C1 segment of cervical spinal cord (tissue), 14 donors: ENCODE results near the gene DOCK6.
"Not testable (repeated sequence)": the region's sequence is repeated elsewhere in the genome, so short reads cannot be mapped to it uniquely, and the experiment has no call there.

Experiments used
- DNase-seq, 14 donors: peaks; one replicate each; lab custom pipeline; 2025; lab: John Stamatoyannopoulos, UW

DOCK6 gene

DNA sequence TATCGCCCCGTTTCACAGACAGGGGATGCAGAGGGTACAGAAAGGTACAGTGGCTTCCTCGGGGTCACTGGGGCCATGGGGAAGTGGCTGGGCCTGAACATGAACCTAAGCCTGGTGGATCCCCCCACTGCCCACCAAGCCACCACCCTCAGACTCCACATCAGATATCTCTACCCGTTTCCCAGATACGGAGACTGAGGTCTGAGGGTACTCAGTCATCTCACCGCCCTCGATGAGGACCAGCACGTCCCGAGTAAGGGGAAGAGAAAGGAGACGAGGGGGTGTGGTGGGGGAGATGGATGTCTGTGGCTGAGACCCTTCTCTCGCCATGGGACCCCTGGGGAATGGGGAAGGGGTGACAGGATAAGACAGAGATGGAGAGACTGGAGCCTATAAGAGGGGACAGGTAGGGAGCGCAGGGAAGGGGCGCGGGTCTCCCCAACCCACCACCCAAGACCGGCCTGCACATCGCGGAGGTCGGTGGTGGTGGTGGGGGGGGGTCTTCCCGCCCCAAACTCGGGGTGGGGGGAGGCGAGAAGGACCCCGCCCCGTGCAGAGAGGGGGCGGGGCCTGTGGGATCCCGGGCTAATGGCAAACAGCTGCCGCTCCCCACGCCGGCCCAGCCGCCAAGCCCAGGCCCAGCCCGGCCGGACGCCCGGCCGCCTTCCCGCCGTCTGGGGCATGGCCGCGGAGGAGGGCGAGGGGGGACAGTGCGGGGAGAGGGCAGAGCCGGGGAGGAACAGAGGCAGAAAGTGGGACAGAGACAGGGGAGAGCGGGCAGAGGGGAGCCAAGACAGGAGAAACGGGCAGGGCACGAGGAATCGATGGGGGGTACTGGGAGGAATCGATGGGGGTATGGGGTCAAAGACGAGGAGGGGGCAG is 65.7 kb downstream of the DOCK6 start:
- DNase-seq = peak in 1 of 14 donors; percentile 38

DNA sequence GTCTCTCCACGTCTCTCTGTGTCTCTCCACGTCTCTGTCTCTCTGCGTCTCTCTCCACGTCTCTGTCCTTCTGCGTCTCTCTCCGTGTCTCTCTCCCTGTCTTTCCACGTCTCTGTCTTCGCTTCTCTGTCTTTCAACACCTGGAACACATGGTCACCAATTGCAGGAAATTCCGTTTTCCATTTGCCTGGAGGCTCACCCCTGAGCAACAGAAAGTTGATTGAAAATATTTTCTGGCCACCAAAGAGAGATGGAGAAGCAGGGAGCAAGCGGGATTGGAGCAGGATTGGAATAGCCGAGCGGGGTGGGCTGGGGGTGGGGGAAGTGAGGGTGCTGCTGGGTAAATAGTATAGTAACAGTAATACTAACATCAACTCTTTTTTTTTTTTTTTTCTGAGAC is 66.6 kb downstream of the DOCK6 start:
- DNase-seq = no peak

DNA sequence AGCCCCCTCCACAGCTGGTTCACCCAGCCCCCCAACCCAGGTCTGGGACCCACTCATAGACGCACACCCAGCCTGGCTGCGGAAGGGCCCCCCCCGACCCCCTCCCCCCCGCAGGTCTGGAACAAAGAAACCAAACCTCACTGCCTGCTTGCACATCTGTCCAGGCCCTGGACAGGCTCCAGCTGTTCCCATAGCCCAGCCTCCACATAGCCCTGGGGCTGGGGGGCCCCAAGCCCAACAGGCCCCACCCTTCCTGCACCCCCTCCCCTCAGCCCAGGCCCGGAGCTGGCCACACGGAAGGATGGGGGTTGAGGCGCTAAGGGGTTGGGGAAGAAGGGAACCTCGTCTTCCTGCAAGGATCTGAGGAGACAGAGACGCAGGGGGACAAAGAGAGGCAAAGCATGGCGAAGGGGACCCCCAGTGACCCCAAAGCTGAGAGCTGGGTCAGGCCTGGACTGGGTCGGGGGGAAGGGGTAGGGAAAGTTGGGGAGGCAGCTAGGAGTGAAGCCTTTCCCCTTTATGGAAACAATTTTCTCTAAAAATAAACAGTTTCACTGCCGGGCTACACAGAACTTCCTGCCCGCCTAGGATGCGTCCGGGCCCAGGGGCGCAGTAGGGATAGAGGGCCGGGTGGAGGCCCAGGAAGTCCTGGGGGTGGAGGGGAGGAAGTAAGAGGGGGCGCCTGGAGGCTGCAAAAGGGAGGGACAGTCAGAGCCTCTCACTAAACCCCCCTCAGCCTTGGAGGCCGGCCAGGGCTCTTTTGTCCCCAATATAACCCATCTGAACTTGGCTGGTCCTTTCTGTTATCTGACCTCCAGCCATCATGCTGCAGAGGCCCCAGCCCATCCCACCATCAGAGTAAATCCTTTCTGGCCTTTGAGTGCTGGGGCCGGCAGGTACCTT is 67.4 kb downstream of the DOCK6 start:
- no peak for DNase-seq

DNA sequence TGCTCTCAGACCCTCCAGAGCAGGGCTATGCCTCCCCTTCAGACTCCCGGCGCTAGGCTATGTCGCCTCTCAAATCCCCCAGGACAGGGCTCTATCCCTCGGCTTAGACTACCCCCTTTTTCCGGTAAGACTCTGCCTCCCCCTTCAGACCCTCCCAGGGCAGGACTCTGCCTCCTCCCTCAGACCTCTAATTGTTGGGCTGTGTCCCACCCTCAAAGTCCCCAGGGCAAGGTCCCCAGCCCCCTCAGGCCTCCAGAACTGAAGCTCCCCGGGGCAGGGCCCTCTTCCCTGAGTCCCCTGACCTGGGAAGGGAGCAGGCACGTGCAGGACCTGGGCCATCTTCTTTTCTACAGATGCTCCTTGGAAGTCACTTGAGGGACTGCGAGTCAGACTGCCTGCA is 68.2 kb downstream of the DOCK6 start:
- DNase-seq = no peak

DNA sequence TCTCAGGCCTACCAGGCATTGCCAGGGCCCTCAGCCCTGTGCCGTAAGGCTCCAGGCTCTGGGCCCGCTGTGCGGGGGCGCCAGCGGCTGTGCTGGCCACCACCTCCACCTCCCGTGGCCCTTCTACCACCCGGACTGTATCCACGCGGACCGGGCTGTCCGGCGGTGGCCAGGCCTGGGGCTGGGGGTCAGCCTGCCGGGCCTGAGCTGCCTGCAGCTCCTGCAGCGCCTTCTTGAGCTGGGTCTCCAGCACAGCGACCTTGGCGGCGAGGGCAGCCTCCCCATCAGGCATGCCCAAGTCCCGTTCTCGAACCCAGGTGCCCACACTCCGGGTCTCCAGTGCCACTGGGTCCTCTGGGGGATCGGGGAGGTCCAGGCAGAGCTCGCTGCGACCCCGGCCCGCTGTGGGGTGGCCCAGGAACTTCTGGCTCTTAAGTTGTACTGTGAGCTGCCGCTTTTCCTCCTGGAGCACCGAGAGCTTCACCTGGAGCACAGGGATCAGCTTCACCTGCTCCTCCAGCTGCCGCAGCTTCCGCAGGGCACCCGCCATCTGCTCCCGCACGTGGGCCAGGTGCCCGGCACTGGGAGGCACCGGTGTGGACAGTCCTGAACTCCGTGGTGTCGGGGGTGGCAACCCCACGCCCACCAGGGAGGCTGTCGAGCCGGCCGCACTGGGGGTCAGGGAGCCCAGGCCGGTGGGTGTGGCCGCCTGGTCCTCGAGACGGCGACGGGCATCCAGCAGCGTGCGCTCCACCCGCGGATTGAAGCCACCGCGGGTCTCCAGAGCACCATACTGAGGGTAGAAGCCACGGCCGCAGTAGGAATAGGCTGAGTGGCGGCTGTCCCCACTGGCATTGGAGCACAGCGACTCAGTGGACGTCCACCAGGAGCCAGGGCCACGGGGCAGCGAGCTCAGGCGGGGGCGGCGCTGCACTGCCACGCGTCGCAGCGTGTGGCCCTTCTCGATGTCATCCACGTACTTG is 69.1 kb downstream of the DOCK6 start:
- no peak for DNase-seq

DNA sequence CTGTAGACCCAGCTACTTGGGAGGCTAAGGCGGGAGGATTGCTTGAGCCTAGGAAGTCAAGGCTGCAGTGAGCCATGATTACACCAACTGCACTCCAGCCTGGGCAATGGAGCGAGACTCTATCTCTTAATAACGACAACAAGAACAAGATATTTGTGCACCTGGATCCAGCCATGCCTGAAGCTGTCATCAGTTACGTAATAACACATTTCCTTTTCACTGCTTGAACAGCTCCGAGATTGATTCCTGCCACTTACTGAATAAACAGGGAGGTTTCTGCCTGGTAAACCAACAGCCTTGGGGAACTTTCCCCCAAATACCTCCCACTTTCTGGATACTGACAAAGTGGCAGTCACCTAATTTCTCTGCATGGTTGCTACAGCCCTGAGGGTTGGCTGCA is 70.4 kb downstream of the DOCK6 start:
- DNase-seq = no peak

DNA sequence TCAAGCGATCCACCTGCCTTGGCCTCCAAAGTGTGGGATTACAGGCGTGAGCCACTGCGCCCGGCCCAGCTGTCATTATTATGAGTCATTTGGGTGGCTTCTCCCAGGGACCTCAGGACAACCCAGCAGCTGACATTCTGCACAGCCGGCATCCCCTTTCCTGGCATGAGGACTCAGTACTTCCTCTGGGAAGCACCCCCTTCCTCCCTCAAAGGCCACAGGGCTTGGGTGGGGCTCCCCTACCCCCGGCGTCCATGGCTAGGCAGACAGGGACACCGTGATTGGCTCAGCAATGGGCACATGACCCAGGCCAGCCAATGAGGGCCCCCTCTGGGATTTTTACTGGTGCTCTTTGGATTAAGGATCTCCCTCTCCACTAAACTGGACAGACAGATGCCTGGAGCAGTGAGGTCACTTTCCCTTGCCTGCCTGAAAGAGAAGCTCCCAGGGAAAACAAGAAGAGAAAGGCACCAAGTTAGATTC is 71.0 kb downstream of the DOCK6 start:
- DNase-seq = no peak

DNA sequence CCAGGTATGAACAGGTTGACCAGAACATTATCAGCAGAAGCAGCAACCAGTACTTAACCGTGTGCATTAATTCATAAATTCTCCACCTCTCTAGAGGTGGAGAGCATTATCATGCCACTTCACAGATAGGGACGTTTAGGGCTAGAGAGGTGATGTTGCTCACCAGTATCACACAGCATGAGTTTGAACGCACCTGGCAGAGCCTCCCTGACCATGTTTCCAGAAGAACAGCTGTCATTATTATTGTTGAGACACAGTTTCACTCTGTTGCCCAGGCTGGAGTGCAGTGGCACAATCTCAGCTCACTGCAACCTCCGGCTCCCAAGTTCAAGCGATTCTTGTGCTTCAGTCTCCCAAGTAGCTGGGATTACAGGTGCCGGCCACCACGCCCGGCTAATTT is 71.8 kb downstream of the DOCK6 start:
- no peak for DNase-seq

DNA sequence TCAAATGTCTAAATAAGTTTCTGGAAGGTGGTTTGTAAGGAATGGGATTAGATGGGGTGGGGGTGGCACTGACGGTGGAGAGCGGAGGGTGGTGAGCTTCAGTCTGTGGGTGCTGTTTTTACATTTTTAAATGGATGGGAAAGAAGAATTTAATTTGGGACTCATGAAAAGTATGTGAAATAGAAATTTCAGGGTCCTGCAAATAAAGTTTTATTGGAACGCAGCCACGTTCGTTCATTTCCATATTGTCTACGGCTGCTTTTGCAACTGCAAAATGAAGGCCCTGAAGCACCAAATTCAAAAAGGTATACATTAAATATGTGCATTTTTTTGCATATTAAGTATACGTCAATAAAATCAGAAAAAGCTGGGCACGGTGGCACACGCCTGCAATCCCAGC is 74.9 kb downstream of the DOCK6 start:
- DNase-seq = no peak

DNA sequence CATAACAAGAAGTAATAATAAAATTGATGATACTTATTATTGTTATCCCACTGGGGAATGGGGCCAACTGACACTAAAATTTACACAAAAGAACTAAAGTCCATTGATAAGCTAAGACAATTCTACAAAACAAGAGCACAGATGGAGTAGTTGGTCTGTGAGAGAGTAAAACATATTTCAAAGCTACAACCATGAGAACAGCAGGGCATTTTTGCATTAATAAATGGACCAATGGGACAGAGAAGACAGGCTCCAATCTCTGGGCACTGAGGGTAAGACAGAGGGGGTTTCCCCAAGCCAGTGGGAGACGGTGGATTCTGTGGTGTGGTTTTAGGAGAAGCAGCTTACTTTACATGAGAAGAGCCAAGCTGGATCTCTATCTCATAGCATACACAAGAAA is 79.3 kb downstream of the DOCK6 start:
- no peak for DNase-seq

DNA sequence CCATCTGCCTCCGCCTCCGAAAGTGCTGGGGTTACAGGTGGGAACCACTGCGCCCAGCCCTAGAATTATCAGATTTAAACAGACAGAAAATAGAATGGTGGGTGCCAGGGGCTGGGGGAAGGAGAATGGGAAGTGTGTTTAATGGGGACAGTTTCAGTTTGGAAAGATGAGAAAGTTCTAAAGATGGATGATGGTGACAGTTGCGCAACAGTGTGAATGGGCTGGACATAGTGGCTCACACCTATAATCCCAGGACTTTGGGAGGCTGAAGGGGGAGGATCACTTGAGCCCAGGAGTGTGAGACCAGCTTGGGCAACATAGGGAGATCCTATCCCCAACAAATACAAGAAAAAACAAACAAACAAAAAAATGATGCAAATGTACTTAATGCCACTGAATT is 80.8 kb downstream of the DOCK6 start:
- no peak for DNase-seq

DNA sequence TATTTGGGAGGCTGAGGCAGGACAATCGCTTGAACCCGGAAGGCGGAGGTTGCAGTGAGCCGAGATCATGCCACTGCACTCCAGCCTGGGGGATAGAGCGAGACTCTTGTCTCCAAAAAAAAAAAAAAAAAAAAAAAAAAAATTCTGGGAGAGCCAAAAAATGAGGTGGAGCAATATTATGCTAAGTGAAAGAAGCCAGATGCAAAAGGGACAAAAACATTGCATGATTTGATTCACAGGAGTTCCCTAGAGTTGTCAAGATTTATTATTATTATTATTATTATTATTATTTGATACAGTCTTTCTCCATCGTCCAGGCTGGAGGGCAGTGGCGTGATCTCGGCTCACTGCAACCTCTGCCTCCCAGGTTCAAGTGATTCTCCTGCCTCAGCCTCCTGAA is 81.3 kb downstream of the DOCK6 start:
- DNase-seq = not testable (repeated sequence)

DNA sequence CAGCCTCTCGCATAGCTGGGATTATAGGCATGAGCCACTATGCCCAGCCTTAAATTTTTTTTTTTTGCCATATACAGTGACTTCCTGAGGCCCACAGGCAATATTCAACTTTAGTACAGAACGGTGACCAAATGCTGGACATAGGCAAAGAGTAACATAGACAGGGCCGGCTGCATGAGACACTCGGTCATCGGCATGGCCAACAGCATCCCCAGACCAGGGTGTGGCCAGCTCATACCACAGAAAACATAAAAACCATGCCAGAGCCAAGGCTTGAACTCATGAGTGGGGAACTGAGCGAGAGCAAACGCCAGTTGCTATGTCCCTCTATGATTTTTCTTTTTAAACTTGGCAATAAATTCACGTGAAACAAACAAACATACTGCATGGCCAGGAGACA is 82.0 kb downstream of the DOCK6 start:
- no peak for DNase-seq

DNA sequence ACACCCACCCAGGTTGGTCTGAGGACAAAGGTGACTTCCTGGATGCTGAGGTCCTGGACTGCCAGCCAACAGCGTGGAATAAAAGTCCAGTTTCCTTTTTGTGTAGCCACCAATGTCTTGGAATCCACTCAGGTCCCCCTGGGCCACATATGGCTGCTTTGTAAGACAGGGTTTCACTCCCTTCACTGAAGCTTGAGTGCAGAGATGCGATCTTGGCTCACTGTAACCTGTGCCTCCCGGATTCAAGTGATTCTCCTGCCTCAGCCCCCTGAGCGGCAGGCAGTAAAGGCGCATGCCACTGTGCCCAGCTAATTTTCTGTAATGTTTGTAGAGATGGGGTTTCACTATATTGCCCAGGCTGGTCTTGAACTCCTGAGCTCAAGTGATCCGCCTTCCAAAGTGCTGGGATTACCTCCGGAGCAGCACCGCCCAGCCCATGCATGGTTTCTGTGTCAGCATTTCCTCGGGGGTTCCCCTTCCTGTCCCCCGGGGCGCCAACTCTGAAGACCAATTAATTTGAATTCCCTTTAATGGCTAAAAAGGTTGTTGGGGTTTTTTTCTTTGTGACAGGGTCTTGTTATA is 82.5 kb downstream of the DOCK6 start:
- no peak for DNase-seq

DNA sequence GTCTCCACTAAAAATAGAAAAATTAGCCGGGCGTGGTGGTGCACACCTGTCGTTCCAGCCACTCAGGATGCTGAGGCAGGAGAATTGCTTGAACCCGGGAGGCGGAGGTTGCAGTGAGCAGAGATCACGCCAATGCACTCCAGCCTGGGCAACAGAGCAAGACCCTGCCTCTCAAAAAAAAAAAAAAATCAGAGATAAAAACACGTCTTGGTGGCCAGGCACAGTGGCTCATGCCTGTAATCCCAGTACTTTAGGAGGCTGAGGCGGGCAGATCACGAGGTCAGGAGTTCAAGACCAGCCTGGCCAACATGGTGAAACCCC is 83.2 kb downstream of the DOCK6 start:
- DNase-seq = not testable (repeated sequence)

DNA sequence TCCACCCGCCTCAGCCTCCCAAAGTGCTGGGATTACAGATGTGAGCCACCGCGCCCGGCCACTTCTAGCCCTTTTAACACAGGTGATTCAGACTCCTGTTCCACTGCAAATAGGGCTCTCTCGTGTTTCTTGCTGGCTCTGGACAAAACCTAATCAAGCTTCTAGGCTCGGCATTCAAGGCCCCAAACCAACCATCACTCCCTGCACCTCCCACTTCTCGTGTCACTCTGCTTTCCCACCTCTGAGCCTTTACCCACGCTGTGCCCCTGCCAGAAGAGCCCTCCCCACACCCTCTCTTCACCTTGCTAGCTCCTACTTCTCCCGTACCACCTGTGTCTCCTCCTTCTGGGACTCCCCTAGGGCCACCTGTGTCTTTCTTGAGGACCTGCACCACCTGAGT is 84.7 kb downstream of the DOCK6 start:
- no peak for DNase-seq

DNA sequence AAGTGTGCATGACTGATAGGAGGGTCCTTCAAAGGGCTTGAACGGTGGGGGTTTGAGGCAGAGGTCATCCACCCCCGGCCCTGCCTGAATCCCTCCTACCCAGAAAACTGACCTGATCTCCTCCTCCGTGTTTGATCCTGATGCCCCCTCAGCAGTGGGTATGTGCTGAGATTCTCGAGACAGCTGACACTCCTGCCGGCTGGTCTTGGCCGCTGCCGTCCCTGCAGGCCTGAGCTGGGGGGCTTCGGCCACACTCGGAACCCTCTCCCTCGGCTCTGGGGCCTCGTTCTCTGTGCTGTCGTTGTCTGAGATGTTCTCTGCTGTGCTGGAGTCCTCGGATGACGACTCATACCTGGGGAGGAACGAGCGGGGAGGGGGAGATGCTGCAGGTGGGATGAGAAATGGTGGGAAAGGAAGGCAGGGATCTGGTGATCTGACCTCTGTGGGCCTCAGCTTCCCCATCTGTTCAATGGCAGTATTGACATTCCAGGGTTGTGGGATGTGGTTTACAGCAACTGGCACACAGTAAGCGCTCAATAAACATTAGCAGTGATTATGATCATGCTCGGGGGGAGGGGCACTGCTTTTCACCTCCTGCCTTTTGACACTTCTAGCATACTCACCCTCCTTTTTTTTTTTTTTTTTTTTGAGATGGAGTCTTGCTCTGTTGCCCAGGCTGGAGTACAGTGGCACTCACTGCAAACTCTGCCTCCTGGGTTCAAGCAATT is 85.7 kb downstream of the DOCK6 start:
- no peak for DNase-seq

DNA sequence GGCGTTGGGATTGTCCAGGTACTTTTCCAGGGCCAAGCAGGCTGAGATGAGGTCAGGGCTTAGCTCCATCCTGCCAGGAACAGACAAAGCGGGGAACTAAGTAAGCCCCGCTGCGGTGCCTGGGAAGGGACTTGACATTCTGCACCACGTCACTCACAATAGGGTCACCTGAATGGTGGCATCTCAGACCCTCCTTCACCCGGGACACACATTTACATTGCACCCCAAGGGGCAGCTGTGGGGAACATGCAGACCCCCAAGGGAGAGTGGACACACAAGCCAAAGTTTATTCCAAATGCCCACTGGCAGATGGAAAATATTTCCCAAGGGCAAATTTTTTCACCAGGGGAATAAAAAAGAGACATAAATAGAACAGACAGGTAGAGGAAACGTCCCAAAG is 86.4 kb downstream of the DOCK6 start:
- no peak for DNase-seq

DNA sequence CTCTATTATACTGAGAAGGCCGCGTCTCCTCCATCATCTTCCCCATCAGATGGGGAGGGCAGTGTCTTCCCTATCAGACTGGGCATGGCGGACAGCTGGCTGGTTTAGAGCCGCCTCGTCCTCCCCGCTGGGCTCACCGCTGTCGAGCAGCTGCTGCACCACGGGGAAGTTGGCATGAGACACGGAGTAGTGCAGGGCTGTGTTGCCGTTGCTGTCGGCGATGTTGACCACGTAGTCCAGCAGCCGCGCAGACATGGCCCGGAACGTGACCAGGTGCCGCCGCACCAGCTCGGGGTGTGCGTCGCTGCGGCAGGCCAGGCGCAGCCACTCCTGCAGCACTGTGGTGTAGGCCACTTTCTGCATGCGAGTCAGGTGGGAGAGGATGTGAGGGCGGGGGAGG is 88.0 kb downstream of the DOCK6 start:
- no peak for DNase-seq

DNA sequence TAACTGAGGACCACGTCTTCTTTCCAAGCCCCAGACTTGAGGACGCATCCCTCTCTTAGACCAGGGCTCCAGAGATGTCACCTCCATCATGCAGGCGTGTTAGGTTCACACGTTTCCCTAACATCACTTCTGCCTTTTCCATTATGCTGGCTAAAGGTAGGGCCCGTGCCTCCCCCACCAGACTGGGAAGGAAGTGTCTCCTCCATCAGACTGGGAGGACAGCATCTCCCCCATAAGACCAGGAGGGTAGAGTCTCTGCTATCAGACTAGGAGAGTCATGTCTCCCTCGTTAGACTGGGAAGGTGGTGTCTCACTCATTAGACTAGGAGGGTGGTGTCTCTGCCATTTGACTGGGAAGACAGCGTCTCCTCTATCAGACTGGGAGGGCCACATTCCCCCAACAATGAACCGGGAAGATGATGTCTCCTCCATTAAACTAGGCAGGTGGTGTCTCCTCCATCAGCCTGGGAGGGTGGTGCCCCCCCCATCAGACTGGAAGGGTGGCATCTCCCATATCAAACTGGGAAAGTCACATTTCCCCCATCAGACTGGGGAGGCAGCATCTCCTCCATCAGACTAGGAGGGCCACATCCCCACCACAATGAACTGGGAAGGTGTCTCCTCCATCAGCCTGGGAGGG is 88.7 kb downstream of the DOCK6 start:
- no peak for DNase-seq
